ENCODE results near the gene KCNN3.

GRCh38 chr1:154865442-154866256, 4.4 kb downstream of the KCNN3 start:
- TF ChIP-seq POLR2A (IDR thresholded peaks at IDR 0.05): no peak
- no peak for TF ChIP-seq CTCF (IDR thresholded peaks at IDR 0.05 in 8 of 11, conservative IDR thresholded peaks at IDR 0.05 in 3 of 11)
